A673 (cell line): ENCODE measurements around the gene TMEM130.

Experiments
- CTCF ChIP-seq: fragments of 300-800, 200-600 bp; sonication (generic); conservative IDR thresholded peaks from 2 replicates; pipeline ENCODE4 v1.5.1; 2017; ENCODE audit warnings: low read depth, mild to moderate bottlenecking, antibody characterized with exemption, low read length, moderate library complexity, mixed read lengths
- EZH2 ChIP-seq: fragments of 200-600 bp; sonication (generic); IDR thresholded peaks from 2 replicates; pipeline ENCODE4 v1.6.1; 2017; ENCODE audit warnings: borderline replicate concordance, low read depth, mild to moderate bottlenecking, mixed read lengths, antibody characterized with exemption, low read length; ENCODE audit not compliant: poor library complexity, severe bottlenecking

- TF ChIP-seq CTCF (peak; percentile 82), EZH2 (no peak)
These were observed 32.8 kb downstream of the TMEM130 start for GRCh38 chr7:98836811-98837629.
